Measurements from ENCODE around the gene LRRC4C. TPM values are rescaled to one million over a fixed set of nuclear protein-coding genes. Genes with fewer than 3 reads are reported as not detected.

The LRRC4C gene
- total RNA-seq, 2 donors from 2014 or later, result 1.3 TPM; not detected in 1

- Histone ChIP-seq H3K4me1 (peaks cover 12% of the 10 kb centered on the region), H3K36me3 (replicated peaks in 1 of 2; ENCODE audit: insufficient read depth in 1 of 2, low read depth in 2 of 2) (no peaks in the 10 kb centered on the region), H3K4me3 (no peak overlapping the region), H3K9me3 (no peaks in the 10 kb centered on the region), H3K27me3 (no peaks in the 10 kb centered on the region), H3K27ac (no peak overlapping the region)
- ATAC-seq (peak; percentile 47), DNase-seq (peak in 3 of 4 donors; percentile 3 to 34 (median 14))
- intact Hi-C loops (cut with DNase I), result no loop called here
- TF ChIP-seq CTCF (IDR thresholded peaks at IDR 0.05), result no peak
- no peak for TF ChIP-seq POLR2A (IDR thresholded peaks at IDR 0.05)
- WGBS, 2 donors, result 10 to 13% methylated on average over 7 of the region's 7 CpGs
These were observed 81.6 kb downstream of the LRRC4C start for GRCh38 chr11:41377709-41378394.

GRCh38 chr11:41351825-41352224, 107.6 kb downstream of the LRRC4C start:
- DNase-seq, result no peak
- 46 to 62% methylated on average over 2 of the region's 2 CpGs for WGBS, 2 donors
- Histone ChIP-seq H3K9me3 (no peaks in the 10 kb centered on the region), H3K4me1 (no peaks in the 10 kb centered on the region), H3K27me3 (no peaks in the 10 kb centered on the region), H3K36me3 (replicated peaks in 1 of 2; ENCODE audit: insufficient read depth in 1 of 2, low read depth in 2 of 2) (no peaks in the 10 kb centered on the region), H3K4me3 (no peak overlapping the region), H3K27ac (no peak overlapping the region)
- intact Hi-C loops (cut with DNase I), result no loop called here
- TF ChIP-seq POLR2A (IDR thresholded peaks at IDR 0.05) (no peak), CTCF (IDR thresholded peaks at IDR 0.05) (no peak)
- ATAC-seq, result no peak

- no peak for TF ChIP-seq POLR2A (IDR thresholded peaks at IDR 0.05)
- TF ChIP-seq CTCF (IDR thresholded peaks at IDR 0.05), result no peak
- DNase-seq (no peak), ATAC-seq (no peak)
- no peak overlapping the region for H3K4me3 ChIP-seq
- WGBS, 2 donors, result 52 to 66% methylated on average over 2 of the region's 2 CpGs
- H3K9me3 ChIP-seq, result no peaks in the 10 kb centered on the region
- no peaks in the 10 kb centered on the region for H3K36me3 ChIP-seq (replicated peaks in 1 of 2; ENCODE audit: insufficient read depth in 1 of 2, low read depth in 2 of 2)
- no peaks in the 10 kb centered on the region for H3K4me1 ChIP-seq
- H3K27me3 ChIP-seq, result no peaks in the 10 kb centered on the region
- intact Hi-C loops (cut with DNase I), result no loop called here
- H3K27ac ChIP-seq, result no peak overlapping the region
These were observed 113.4 kb downstream of the LRRC4C start for GRCh38 chr11:41346042-41346441.

- ATAC-seq, result no peak
- H3K9me3 ChIP-seq, result no peaks in the 10 kb centered on the region
- no peaks in the 10 kb centered on the region for H3K4me1 ChIP-seq
- H3K36me3 ChIP-seq (replicated peaks in 1 of 2; ENCODE audit: insufficient read depth in 1 of 2, low read depth in 2 of 2), result no peaks in the 10 kb centered on the region
- TF ChIP-seq POLR2A (IDR thresholded peaks at IDR 0.05) (no peak), CTCF (IDR thresholded peaks at IDR 0.05) (no peak)
- H3K4me3 ChIP-seq, result no peak overlapping the region
- H3K27ac ChIP-seq, result no peak overlapping the region
- no peak for DNase-seq
- H3K27me3 ChIP-seq, result no peaks in the 10 kb centered on the region
- intact Hi-C loops (cut with DNase I), result no loop called here
- WGBS, 2 donors, result 37 to 45% methylated on average over 7 of the region's 7 CpGs
These were observed 125.2 kb downstream of the LRRC4C start for GRCh38 chr11:41334007-41334933.
